Measurements from ENCODE around the gene ADAMTS15. TPM values are rescaled to one million over a fixed set of nuclear protein-coding genes. Genes with fewer than 3 reads are reported as not detected.

Gene ADAMTS15
- polyA plus RNA-seq, 1 experiment: 5.6 TPM

- no peak for TF ChIP-seq CTCF (IDR thresholded peaks at IDR 0.05; ENCODE audit: insufficient read depth, low read depth, low read length)
- Histone ChIP-seq H3K36me3 (ENCODE audit: control insufficient read depth, insufficient read depth, low read length) (no peaks in the 10 kb centered on the region), H3K27me3 (ENCODE audit: control insufficient read depth, insufficient read depth, low read length) (peaks cover 51% of the 10 kb centered on the region), H3K4me3 (ENCODE audit: low read depth, low read length) (no peak overlapping the region)
- ChIA-PET POLR2A (no interaction called here), CTCF (interaction anchor here (0.8 to 1.2 kb wide), 2 partner anchors 9 to 440 kb away, joined by 3 to 5 read pairs; no protein-coding TSS in a partner anchor)
- no peak for DNase-seq (ENCODE audit: low read depth)
Observed at GRCh38 chr11:130422251-130422995, 26.0 kb upstream of the ADAMTS15 start.

DNA sequence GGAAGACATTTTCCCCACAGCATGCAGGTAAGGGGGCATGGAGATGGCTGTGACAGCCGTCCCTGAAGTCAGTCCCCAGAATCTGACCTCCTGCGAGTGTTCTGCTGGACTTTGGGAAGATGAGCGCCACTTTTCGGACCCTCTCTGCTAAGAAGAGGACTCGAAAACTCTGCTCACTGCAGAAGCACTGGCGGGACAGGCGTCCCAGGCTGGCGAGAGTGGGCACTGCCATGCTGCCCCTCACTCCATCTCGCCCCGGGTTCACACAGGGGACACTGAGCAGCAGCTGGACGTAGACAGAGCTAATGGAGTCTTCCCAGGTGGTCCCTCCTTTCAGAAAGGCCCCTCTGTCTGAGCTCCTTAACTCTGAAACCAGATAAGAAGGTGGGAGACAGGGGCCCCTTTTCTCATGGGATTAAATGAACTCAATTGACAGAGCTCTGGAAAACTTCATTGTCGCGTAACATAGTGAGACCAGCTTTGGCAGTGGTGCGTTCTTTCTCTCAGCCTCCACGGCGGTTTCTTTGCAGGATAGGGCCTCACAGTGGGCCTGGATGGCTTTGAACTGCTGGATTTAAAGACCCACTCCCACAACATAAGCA is 24.8 kb upstream of the ADAMTS15 start:
- no peaks in the 10 kb centered on the region for H3K36me3 ChIP-seq (ENCODE audit: control insufficient read depth, insufficient read depth, low read length)
- DNase-seq (ENCODE audit: low read depth): no peak
- peaks cover 52% of the 10 kb centered on the region for H3K27me3 ChIP-seq (ENCODE audit: control insufficient read depth, insufficient read depth, low read length)
- ChIA-PET CTCF (interaction anchor here (0.7 to 1.8 kb wide), 5 partner anchors 11 to 493 kb away, joined by 3 to 6 read pairs (median 3); partner anchors contain the start of gene SNX19), POLR2A (no interaction called here)
- no peak for TF ChIP-seq CTCF (IDR thresholded peaks at IDR 0.05; ENCODE audit: insufficient read depth, low read depth, low read length)
- H3K4me3 ChIP-seq (ENCODE audit: low read depth, low read length): no peak overlapping the region

DNA sequence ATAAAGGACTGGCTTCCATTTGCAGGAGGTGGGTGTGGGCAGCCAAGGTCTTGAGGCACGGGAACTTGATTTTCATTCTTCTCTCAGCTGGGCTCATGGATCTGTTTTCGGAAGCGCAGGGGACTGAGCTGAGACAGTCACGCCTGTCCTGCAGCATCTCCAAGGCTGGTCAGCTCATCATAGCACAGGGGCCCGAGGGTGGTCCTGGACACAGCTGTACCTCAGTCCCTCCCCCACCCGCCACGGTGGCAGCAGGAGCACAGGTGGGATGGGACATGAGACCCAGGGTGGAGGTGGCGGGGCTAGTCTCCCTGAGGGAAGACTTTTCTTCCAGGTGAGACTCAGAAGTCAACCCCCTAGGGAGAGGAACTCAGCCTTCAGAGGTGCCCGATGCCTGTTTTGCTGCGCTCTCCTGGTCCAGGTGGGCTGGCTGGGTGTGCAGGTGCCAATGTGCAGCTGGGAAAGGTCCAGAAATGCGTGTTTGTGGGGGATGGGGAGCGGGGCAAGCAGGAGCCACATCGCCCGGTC is 23.8 kb upstream of the ADAMTS15 start:
- ChIA-PET CTCF (interaction anchor here (1.0 to 1.8 kb wide), 6 partner anchors 9 to 492 kb away, joined by 3 to 8 read pairs (median 4); partner anchors contain the start of gene SNX19), POLR2A (no interaction called here)
- no peaks in the 10 kb centered on the region for H3K36me3 ChIP-seq (ENCODE audit: control insufficient read depth, insufficient read depth, low read length)
- no peak for TF ChIP-seq CTCF (IDR thresholded peaks at IDR 0.05; ENCODE audit: insufficient read depth, low read depth, low read length)
- DNase-seq (ENCODE audit: low read depth): no peak
- H3K4me3 ChIP-seq (ENCODE audit: low read depth, low read length): no peak overlapping the region
- peaks cover 61% of the 10 kb centered on the region for H3K27me3 ChIP-seq (ENCODE audit: control insufficient read depth, insufficient read depth, low read length)

GRCh38 chr11:130425156-130425555 is 23.3 kb upstream of the ADAMTS15 start:
- CTCF ChIA-PET: interaction anchor here (0.8 to 1.8 kb wide), 7 partner anchors 9 to 491 kb away, joined by 3 to 8 read pairs (median 3); partner anchors contain the start of gene SNX19

More at GRCh38 chr11:130425156-130425555, 23.3 kb upstream of the ADAMTS15 start:
- POLR2A ChIA-PET: no interaction called here
- peaks cover 62% of the 10 kb centered on the region for H3K27me3 ChIP-seq (ENCODE audit: control insufficient read depth, insufficient read depth, low read length)
- no peak overlapping the region for H3K4me3 ChIP-seq (ENCODE audit: low read depth, low read length)
- H3K36me3 ChIP-seq (ENCODE audit: control insufficient read depth, insufficient read depth, low read length): no peaks in the 10 kb centered on the region
- TF ChIP-seq CTCF (IDR thresholded peaks at IDR 0.05; ENCODE audit: insufficient read depth, low read depth, low read length): no peak
- no peak for DNase-seq (ENCODE audit: low read depth)
